HFF-Myc (cell line): ENCODE results near the gene ARMH3.

Experiments used
- DNase-seq: peaks from one replicate; pipeline ENCODE4 v3.0.0-alpha.2; 2011; ENCODE audit warnings: low read depth; ENCODE audit errors: extremely low read depth
- H3K4me3 ChIP-seq: replicated peaks from 2 replicates; pipeline ENCODE4 v1.5.1; 2011; ENCODE audit warnings: low read depth, mild to moderate bottlenecking, control low read depth, low read length
- CTCF ChIP-seq: IDR thresholded peaks from 2 replicates; pipeline ENCODE4 v1.5.1; 2012; ENCODE audit warnings: mild to moderate bottlenecking, low read depth, low read length, control low read depth; ENCODE audit errors: missing control alignments

Gene ARMH3

DNA sequence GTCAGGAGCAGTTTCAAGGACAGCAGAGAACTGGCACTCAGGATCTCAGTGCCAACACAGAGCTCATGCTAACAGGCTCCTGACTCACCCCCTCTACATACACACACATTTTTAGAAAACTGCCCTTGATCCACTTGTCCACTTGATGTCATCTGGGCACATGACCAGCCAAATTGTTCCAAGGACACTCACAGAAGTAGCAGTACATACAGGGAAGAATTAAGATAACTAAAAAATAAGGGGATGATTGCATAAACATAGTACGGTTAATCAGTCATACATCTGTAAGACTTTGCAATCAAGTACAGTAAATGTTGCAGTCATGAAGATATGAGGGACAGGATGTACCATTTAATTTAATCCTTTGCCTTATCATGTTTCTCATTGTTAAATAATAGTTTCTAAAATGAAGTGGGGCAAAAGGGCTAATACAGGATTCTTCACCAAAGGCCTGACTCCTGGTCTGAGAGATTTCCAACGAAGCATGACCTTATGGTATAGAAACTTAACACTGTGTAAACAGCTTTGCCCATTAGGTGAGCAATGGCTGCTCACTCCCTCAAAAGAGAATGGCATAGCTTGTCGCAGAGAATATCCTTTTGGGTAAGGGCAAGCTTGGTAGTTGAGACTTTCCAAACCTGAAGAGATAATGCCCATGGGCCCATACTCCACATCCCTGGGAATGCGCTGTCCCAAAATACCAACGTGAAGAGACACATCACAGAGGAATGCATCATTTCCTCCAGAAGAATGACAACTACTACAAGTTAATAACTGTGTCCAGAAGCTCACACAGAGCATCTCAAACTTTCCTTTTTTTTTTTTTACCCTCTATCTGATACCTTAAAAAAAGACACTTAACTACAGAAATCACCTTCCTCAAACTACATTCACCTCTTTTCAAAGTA is 94.1 kb downstream of the ARMH3 start:
- no peak for TF ChIP-seq CTCF
- no peak overlapping the region for H3K4me3 ChIP-seq
- DNase-seq = no peak

- no peak for TF ChIP-seq CTCF
- H3K4me3 ChIP-seq = no peak overlapping the region
- no peak for DNase-seq
Observed at GRCh38 chr10:101960879-101961395, 95.0 kb downstream of the ARMH3 start.

DNA sequence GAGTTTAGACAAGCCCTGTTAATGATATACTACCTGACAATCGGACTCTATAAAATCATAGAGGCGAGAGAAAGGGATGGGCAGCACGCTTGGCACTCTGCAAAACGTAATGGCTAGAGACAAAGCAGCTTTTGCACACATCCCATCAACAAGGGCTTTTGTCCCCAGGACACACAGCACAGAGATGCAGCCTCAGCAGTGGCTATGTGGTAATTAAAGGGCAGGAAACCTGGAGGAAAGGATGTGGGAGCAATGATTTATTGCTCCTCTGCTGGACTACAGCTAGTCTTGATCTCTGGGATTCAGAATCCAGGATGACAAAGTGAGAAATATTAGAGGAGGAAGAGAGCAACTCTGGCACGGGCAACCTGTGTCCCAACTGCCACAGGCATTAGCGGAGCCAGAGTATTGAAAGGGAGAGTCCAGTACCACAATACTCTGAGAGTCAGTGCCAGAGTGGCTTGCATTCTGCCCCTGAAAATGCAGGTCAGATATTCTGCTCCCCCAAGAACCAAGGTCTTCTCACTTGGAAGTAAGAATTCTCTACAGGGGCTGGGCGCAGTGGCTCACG is 96.5 kb downstream of the ARMH3 start:
- TF ChIP-seq CTCF = no peak
- H3K4me3 ChIP-seq = no peak overlapping the region
- no peak for DNase-seq

DNA sequence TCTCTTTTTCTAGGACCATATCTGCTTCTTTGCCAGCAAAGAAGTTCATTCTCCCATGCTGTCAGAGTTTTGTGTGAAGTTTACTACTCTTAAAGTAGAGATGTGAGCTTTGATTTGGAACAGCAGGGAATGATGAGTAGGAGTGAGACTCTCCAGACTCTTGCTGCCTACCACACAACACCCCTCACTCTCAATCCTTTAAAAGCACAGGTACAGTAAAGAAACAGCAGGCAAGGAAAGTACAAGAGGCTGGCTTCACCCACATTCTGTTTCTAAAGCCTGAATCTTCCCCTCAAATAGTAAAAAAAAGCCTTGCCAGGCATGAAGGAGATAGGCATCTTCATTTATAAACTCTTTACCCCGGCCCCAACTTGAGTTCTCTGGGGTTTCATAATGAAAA is 97.3 kb downstream of the ARMH3 start:
- no peak for TF ChIP-seq CTCF
- no peak overlapping the region for H3K4me3 ChIP-seq
- DNase-seq = no peak

GRCh38 chr10:101956898-101957297 is 99.1 kb downstream of the ARMH3 start:
- DNase-seq = no peak
- H3K4me3 ChIP-seq = no peak overlapping the region
- TF ChIP-seq CTCF = no peak

DNA sequence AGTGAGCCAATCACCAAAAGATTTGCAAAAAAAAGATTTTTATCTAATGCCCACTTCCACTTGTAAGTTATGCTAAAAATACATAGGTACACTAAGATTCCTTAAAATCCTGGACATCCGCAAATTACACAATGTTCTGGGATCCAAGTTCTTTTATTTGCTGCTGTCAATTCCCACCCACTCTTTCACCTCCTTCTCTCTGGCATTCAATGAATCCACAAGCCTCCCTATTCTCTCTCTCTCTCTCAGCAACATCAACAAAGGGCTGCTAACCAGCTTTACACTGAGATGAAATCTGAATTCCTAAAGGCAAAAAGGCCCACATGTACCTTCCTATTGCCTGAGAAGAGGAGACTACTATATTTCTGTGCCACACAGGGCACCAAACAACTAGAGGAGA is 99.9 kb downstream of the ARMH3 start:
- no peak overlapping the region for H3K4me3 ChIP-seq
- TF ChIP-seq CTCF = no peak
- no peak for DNase-seq
